ENCODE data around the gene CAB39. TPM values are rescaled to one million over a fixed set of nuclear protein-coding genes. Genes with fewer than 3 reads are reported as not detected.

Gene CAB39
- total RNA-seq (2014; rRNA removed) (52.5 and 59.6 TPM in 2 replicates), Bru-seq, nascent RNA (percentile 96 among the genes with signal in this experiment), BruChase-seq, experiment 1, labeled RNA remaining after a 6-hour chase (percentile 90 among the genes with signal in this experiment), BruChase-seq, experiment 2, labeled RNA remaining after a 2-hour chase (percentile 91 among the genes with signal in this experiment)
- long read RNA-seq, transcript CAB39-202 (9 exons, 1,626 nt) = minor isoform, 14 of 495 reads
- long read RNA-seq, transcript CAB39-203 (9 exons, 1,324 nt) = minor isoform, 5 of 495 reads
- long read RNA-seq, transcript CAB39-201 (9 exons, 3,826 nt) = major isoform, 415 of 495 reads
- long read RNA-seq, partial matches to known transcripts = 23 of 495 reads
- long read RNA-seq, other reads (novel, unspliced or antisense) = 38 of 495 reads

GRCh38 chr2:230712443-230713330 lies at the start of gene CAB39:
Gene CAB39 (plus strand): TSS chr2:230712842. CDS start chr2:230760002, 47,160 bp downstream.
- intact Hi-C loops (cut with micrococcal nuclease) = loop anchor here (1.0 to 10.0 kb wide), 4 partner anchors 22 to 298 kb away; partner anchors contain the start of gene SP100
- Histone ChIP-seq H3K4me2 (ENCODE audit: low read length) (peak within 1 kb of the TSS; percentile 98), H3K27me3 (ENCODE audit: low read length) (no peaks in the 10 kb centered on the region), H3K36me3 (ENCODE audit: low read depth, low read length) (peaks cover 5% of the 10 kb centered on the region; the same call in 1 of the 2 replicates), H3K9me3 (ENCODE audit: low read length) (no peaks in the 10 kb centered on the region), H4K20me1 (ENCODE audit: low read length) (peaks cover 34% of the 10 kb centered on the region), H3F3A (ENCODE audit: low read length, unreplicated experiment) (peaks cover 4% of the 10 kb centered on the region), H3K9me2 (replicated peaks; ENCODE audit: low read length) (no peaks in the 10 kb centered on the region), H3K9ac (ENCODE audit: low read length) (peak within 1 kb of the TSS; percentile 97), H3K4me3 (ENCODE audit: low read length) (peak within 1 kb of the TSS; percentile 100), H2AFZ (ENCODE audit: low read length) (peak within 1 kb of the TSS; percentile 92), H3K4me1 (ENCODE audit: insufficient read depth, low read length) (peaks cover 28% of the 10 kb centered on the region), H3K27ac (ENCODE audit: low read length) (peak within 1 kb of the TSS; percentile 92), H3K79me2 (ENCODE audit: low read length) (peaks cover 49% of the 10 kb centered on the region)
- ATAC-seq (peak; percentile 80), DNase-seq (peak; percentile 92)
- TF ChIP-seq EZH2 (IDR thresholded peaks at IDR 0.05; ENCODE audit: low read length, unreplicated experiment) (no peak), CTCF (conservative IDR thresholded peaks at IDR 0.05; ENCODE audit: low read depth, low read length) (peak; percentile 72)
- ChIA-PET CTCF (interaction anchor here (0.6 kb wide), 1 partner anchor 34 kb away, joined by 10 read pairs; no protein-coding TSS in a partner anchor), POLR2A (ENCODE audit: unreplicated experiment) (interaction anchor here (1.5 kb wide), 1 partner anchor 62 kb away, joined by 5 read pairs; no protein-coding TSS in a partner anchor)
- BruUV-seq (replicated peaks) = no TSS peak

- no peaks in the 10 kb centered on the region for H3K9me2 ChIP-seq (replicated peaks; ENCODE audit: low read length)
- no peaks in the 10 kb centered on the region for H3K9me3 ChIP-seq (ENCODE audit: low read length)
- TF ChIP-seq CTCF (conservative IDR thresholded peaks at IDR 0.05; ENCODE audit: low read depth, low read length) (no peak), EZH2phosphoT487 (IDR thresholded peaks at IDR 0.05; ENCODE audit: borderline replicate concordance, low read length) (no peak), EZH2 (IDR thresholded peaks at IDR 0.05; ENCODE audit: low read length, unreplicated experiment) (no peak)
- no peak overlapping the region for H3K4me2 ChIP-seq (ENCODE audit: low read length)
- no peak overlapping the region for H3K27ac ChIP-seq (ENCODE audit: low read length)
- peaks cover 21% of the 10 kb centered on the region for H3K4me1 ChIP-seq (ENCODE audit: insufficient read depth, low read length)
- 0 out of 2 replicates have a peak, but pooled peaks have one; percentile 29 for ATAC-seq
- H3K4me3 ChIP-seq (ENCODE audit: low read length) = no peak overlapping the region
- no peaks in the 10 kb centered on the region for H3F3A ChIP-seq (ENCODE audit: low read length, unreplicated experiment)
- no peaks in the 10 kb centered on the region for H4K20me1 ChIP-seq (ENCODE audit: low read length)
- BruUV-seq (replicated peaks) = no TSS peak
- H3K79me2 ChIP-seq (ENCODE audit: low read length) = no peaks in the 10 kb centered on the region
- intact Hi-C loops (cut with micrococcal nuclease) = no loop called here
- no peaks in the 10 kb centered on the region for H3K36me3 ChIP-seq (ENCODE audit: low read depth, low read length)
- DNase-seq = no peak
- CTCF ChIA-PET = no interaction called here
- no peak overlapping the region for H2AFZ ChIP-seq (ENCODE audit: low read length)
- POLR2A ChIA-PET (ENCODE audit: unreplicated experiment) = no interaction called here
- H3K27me3 ChIP-seq (ENCODE audit: low read length) = no peaks in the 10 kb centered on the region
- H3K9ac ChIP-seq (ENCODE audit: low read length) = no peak overlapping the region
Observed at GRCh38 chr2:230664128-230664527, 48.5 kb upstream of the CAB39 start.

Data from PC-3 (cell line).